ENCODE measurements around the gene AMOTL2.

The AMOTL2 gene

DNA sequence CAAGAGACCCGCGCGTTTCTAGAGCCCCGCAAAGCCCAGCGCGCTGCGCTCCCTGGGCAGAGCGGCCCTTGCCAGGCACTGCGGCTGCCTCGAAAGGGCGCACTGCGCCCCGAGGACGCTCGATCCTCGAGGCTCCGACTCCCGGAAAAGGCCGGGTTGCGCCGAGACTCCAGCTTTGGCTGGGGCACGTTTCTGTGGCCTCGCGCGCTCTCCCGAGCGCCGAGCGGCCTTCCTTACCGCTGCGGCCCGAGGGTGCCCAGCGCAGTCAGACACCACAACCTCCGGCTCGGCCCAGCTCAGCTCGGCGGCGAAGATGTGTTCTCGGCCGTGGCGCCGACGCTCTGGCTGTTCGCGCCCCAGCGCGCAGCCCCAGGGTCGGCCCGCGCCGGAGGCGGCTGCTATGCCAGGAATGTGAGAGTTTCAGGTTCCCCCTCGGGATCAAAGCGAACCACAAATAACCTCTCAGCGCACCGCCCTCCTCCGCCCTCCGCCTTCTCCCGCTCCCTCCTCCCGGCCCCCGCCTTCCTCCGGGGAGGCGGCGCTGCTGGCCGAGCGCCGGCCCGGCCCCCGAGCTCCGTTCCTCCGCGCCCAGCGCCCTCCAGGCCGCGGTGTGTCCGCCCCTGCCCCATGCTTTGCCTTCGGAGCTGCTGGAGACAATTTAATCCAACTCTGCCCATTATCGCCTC, at the start of gene AMOTL2:
Gene AMOTL2 (minus strand): TSS at position 343 of the 686 bp plus-strand sequence. CDS start 3,014 bp downstream, outside the sequence.
- no peak within 1 kb of the TSS for H3K27ac ChIP-seq (ENCODE audit: low read length)
- H3K36me3 ChIP-seq (replicated peaks; ENCODE audit: low read depth, low read length): no peaks in the 10 kb centered on the region
- no peak within 1 kb of the TSS for H3K4me3 ChIP-seq (ENCODE audit: low read length)
- H2AFZ ChIP-seq (ENCODE audit: low read depth, low read length): no peak within 1 kb of the TSS
- no peaks in the 10 kb centered on the region for H4K20me1 ChIP-seq (ENCODE audit: insufficient read depth, low read length)
- H3K27me3 ChIP-seq (ENCODE audit: low read depth, low read length): peaks cover 15% of the 10 kb centered on the region; the same call in 1 of the 2 replicates
- no peak within 1 kb of the TSS for H3K4me2 ChIP-seq (ENCODE audit: low read length)
- H3K9ac ChIP-seq (ENCODE audit: low read length): no peak within 1 kb of the TSS
- TF ChIP-seq EZH2phosphoT487 (IDR thresholded peaks at IDR 0.05; ENCODE audit: low read depth): no peak
- TF ChIP-seq, protein P1, sequence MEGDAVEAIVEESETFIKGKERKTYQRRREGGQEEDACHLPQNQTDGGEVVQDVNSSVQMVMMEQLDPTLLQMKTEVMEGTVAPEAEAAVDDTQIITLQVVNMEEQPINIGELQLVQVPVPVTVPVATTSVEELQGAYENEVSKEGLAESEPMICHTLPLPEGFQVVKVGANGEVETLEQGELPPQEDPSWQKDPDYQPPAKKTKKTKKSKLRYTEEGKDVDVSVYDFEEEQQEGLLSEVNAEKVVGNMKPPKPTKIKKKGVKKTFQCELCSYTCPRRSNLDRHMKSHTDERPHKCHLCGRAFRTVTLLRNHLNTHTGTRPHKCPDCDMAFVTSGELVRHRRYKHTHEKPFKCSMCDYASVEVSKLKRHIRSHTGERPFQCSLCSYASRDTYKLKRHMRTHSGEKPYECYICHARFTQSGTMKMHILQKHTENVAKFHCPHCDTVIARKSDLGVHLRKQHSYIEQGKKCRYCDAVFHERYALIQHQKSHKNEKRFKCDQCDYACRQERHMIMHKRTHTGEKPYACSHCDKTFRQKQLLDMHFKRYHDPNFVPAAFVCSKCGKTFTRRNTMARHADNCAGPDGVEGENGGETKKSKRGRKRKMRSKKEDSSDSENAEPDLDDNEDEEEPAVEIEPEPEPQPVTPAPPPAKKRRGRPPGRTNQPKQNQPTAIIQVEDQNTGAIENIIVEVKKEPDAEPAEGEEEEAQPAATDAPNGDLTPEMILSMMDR (IDR thresholded peaks at IDR 0.05; ENCODE audit: low read depth, low read length): no peak
- H3K9me3 ChIP-seq (ENCODE audit: insufficient read depth, low read length): no peaks in the 10 kb centered on the region
- H3K79me2 ChIP-seq (ENCODE audit: low read length): no peaks in the 10 kb centered on the region
- peaks cover 11% of the 10 kb centered on the region for H3K4me1 ChIP-seq (ENCODE audit: low read length)

DNA sequence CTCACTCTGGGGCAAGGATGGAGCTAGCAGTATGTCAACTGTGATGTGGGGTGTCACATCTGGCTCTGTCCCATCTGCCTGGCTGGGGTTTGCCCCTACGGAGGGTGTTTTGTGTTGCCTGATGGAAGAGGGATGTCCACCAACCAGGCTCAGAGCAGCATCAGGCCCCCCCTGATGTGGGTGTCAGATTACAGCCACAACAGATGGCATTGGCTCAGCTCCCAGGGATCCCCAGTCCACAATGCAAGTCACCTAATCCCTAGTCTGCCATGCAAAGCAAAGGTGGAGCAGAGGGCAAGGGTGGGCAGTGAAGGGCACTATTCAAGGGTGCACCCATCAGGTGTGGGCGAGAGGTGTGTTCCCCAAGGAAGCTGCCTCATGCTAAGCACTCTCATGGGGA, 48.9 kb upstream of the AMOTL2 start:
- no peaks in the 10 kb centered on the region for H3K36me3 ChIP-seq (replicated peaks; ENCODE audit: low read depth, low read length)
- H2AFZ ChIP-seq (ENCODE audit: low read depth, low read length): no peak overlapping the region
- H3K79me2 ChIP-seq (ENCODE audit: low read length): no peaks in the 10 kb centered on the region
- TF ChIP-seq, protein P1 (IDR thresholded peaks at IDR 0.05; ENCODE audit: low read depth, low read length): no peak
- TF ChIP-seq EZH2phosphoT487 (IDR thresholded peaks at IDR 0.05; ENCODE audit: low read depth): no peak
- H3K4me3 ChIP-seq (ENCODE audit: low read length): no peak overlapping the region
- H3K27me3 ChIP-seq (ENCODE audit: low read depth, low read length): peaks cover 16% of the 10 kb centered on the region
- H3K4me1 ChIP-seq (ENCODE audit: low read length): peaks cover 16% of the 10 kb centered on the region
- no peak overlapping the region for H3K27ac ChIP-seq (ENCODE audit: low read length)
- no peaks in the 10 kb centered on the region for H3K9me3 ChIP-seq (ENCODE audit: insufficient read depth, low read length)
- no peak overlapping the region for H3K4me2 ChIP-seq (ENCODE audit: low read length)
- no peak overlapping the region for H3K9ac ChIP-seq (ENCODE audit: low read length)
- H4K20me1 ChIP-seq (ENCODE audit: insufficient read depth, low read length): no peaks in the 10 kb centered on the region

DNA sequence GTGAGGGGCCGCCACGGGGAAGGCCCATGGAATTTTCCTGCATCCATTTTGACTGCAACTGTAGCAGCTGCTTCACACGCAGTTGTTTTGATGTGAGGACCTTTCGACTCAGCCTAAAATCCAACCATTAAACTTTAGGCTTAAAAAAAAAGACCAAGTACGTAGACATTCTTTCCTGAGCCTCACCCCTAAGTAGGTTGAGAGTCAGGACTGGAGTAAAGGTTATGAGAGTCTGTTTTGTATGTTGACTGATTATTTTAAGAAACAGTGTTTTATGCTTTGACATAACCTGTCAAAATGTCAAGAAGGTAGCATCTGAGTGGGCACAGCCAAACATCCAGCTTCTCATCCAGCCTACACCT, 45.7 kb upstream of the AMOTL2 start:
- TF ChIP-seq EZH2phosphoT487 (IDR thresholded peaks at IDR 0.05; ENCODE audit: low read depth): no peak
- TF ChIP-seq, protein P1 (IDR thresholded peaks at IDR 0.05; ENCODE audit: low read depth, low read length): no peak
- H3K9ac ChIP-seq (ENCODE audit: low read length): no peak overlapping the region
- no peaks in the 10 kb centered on the region for H3K9me3 ChIP-seq (ENCODE audit: insufficient read depth, low read length)
- H2AFZ ChIP-seq (ENCODE audit: low read depth, low read length): peak overlapping the region; percentile 89; the same call in 1 of the 2 replicates
- H3K4me2 ChIP-seq (ENCODE audit: low read length): peak overlapping the region; percentile 45
- H3K79me2 ChIP-seq (ENCODE audit: low read length): no peaks in the 10 kb centered on the region
- H3K27me3 ChIP-seq (ENCODE audit: low read depth, low read length): peaks cover 13% of the 10 kb centered on the region
- no peak overlapping the region for H3K4me3 ChIP-seq (ENCODE audit: low read length)
- H3K36me3 ChIP-seq (replicated peaks; ENCODE audit: low read depth, low read length): no peaks in the 10 kb centered on the region
- H3K4me1 ChIP-seq (ENCODE audit: low read length): peaks cover 16% of the 10 kb centered on the region
- no peak overlapping the region for H3K27ac ChIP-seq (ENCODE audit: low read length)
- no peaks in the 10 kb centered on the region for H4K20me1 ChIP-seq (ENCODE audit: insufficient read depth, low read length)

DNA sequence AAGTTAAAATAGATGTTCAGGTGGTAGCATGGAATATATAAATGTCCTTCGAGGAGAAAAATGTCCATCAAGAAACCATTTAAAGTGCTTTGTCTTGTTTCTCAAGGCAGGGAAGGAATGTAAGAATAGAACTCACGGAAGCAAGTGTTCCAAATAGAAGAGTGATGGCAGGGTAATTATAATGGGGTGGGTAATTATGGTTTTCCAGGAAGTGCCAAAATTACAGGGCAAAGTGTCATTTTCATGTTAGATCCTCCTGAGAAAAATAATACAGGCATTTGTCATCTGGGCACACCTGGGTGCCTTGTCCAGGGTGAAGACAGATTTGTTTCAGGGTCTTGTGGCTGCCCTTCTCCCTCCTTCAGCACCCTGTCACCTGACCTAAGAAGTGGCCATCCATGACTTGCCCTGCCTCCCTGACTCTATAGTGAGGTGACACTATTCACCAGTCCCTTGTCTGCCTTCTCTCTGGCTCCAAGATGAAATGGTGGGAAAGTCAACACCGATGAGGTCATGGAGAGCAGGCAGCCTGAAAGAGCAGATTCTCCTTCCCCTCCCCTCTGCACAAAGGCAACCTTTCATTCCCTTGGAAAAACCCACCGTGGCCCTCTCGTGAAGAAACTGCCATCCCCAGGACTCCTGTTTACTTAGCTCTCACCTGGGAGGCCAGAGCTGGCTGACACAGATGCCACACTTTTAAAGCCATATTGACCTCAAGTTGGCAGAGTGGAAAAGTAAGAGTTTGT, 45.1 kb upstream of the AMOTL2 start:
- Histone ChIP-seq H3K9ac (ENCODE audit: low read length) (no peak overlapping the region), H3K4me1 (ENCODE audit: low read length) (peaks cover 16% of the 10 kb centered on the region), H3K27ac (ENCODE audit: low read length) (no peak overlapping the region), H3K4me2 (ENCODE audit: low read length) (peak overlapping the region; percentile 45), H3K9me3 (ENCODE audit: insufficient read depth, low read length) (peaks cover 2% of the 10 kb centered on the region; the same call in 1 of the 2 replicates), H2AFZ (ENCODE audit: low read depth, low read length) (peak overlapping the region; percentile 89; the same call in 1 of the 2 replicates), H3K27me3 (ENCODE audit: low read depth, low read length) (peaks cover 16% of the 10 kb centered on the region), H3K79me2 (ENCODE audit: low read length) (no peaks in the 10 kb centered on the region), H3K36me3 (replicated peaks; ENCODE audit: low read depth, low read length) (no peaks in the 10 kb centered on the region), H4K20me1 (ENCODE audit: insufficient read depth, low read length) (no peaks in the 10 kb centered on the region), H3K4me3 (ENCODE audit: low read length) (no peak overlapping the region)
- no peak for TF ChIP-seq EZH2phosphoT487 (IDR thresholded peaks at IDR 0.05; ENCODE audit: low read depth)
- TF ChIP-seq, protein P1 (IDR thresholded peaks at IDR 0.05; ENCODE audit: low read depth, low read length): no peak

All from OCI-LY3 (cell line).